K562 (cell line): ENCODE measurements around the gene NLGN2. TPM values are rescaled to one million over a fixed set of nuclear protein-coding genes. Genes with fewer than 3 reads are reported as not detected.
A peak's percentile ranks its signal among the peaks of the same experiment; 100 is the strongest.

ENCODE experiments used
- ATAC-seq: fragments of 200-7000 bp; cut with Tn5 transposase; 3 replicates; pipeline ENCODE4 v1.9.1; 2020; ENCODE audit warnings: moderate library complexity
- BruUV-seq: library from RNA; stranded (reverse); fragments of 400-500 nt; replicated peaks from 2 replicates; lab custom pipeline; 2021; lab: Mats Ljungman, UMichigan
- CTCF ChIA-PET: fragments of 300-600 bp; formaldehyde crosslinking; extraction: SDS; loops from one replicate; lab custom pipeline; 2021; ENCODE audit warnings: low intra/inter-chr PET ratio; lab: Yijun Ruan, JAX
- POLR2A ChIA-PET: fragments of 300-600, 350-650 bp; sonication (Branson Sonifier 250); formaldehyde crosslinking; extraction: SDS; loops from one replicate; lab custom pipeline; 2021; ENCODE audit warnings: antibody characterized with exemption, inconsistent platforms; lab: Yijun Ruan, JAX
- DNase-seq, 4 experiments: peaks; one replicate each; pipeline versions ENCODE4 v3.0.0 to v3.0.0-alpha.2; 2011 to 2018; ENCODE audit warnings: low spot score in 3 of 4, mixed read lengths in 3 of 4; ENCODE audit errors: extremely low read depth in 1 of 4
- FAIRE-seq: peaks from 2 replicates; lab custom pipeline; 2011; peaks lifted over from hg19 to GRCh38; lab: Jason Lieb, UNC
- H2AFZ ChIP-seq: 2 replicates; pipeline ENCODE4 v1.6.0; 2011; ENCODE audit warnings: low read depth, low read length, control low read depth, inconsistent platforms
- H3K27ac ChIP-seq: fragments of 200-600 bp; 3 replicates; pipeline ENCODE4 v1.8.0; 2011; ENCODE audit warnings: low read depth, mild to moderate bottlenecking, control low read depth, inconsistent platforms, low read length, moderate library complexity, mixed read lengths; ENCODE audit errors: extremely low read depth
- H3K27me3 ChIP-seq, 2 experiments: fragments of 300-600 bp in 1 of 2; 2 replicates in 1 of 2; 3 replicates in 1 of 2; pipeline versions ENCODE4 v1.6.0 to v1.8.0; 2011; ENCODE audit warnings: inconsistent platforms in 2 of 2, low read length in 2 of 2, mild to moderate bottlenecking in 1 of 2, mixed read lengths in 1 of 2, moderate library complexity in 1 of 2; ENCODE audit not compliant: control insufficient read depth in 2 of 2, insufficient read depth in 2 of 2
- H3K36me3 ChIP-seq: fragments of 300-600 bp; 3 replicates; pipeline ENCODE4 v1.8.0; 2011; ENCODE audit warnings: mild to moderate bottlenecking, low read length, inconsistent platforms; ENCODE audit not compliant: control insufficient read depth, insufficient read depth
- H3K4me1 ChIP-seq, 2 experiments: fragments of 200-600 bp in 1 of 2; replicated peaks in 1 of 2; 2 replicates in 1 of 2; 3 replicates in 1 of 2; pipeline versions ENCODE4 v1.5.1 to v1.8.0; 2011; ENCODE audit warnings: inconsistent platforms in 2 of 2, low read length in 2 of 2, mild to moderate bottlenecking in 1 of 2, mixed read lengths in 1 of 2, moderate library complexity in 1 of 2; ENCODE audit not compliant: control insufficient read depth in 2 of 2, insufficient read depth in 2 of 2
- H3K4me2 ChIP-seq: 2 replicates; pipeline ENCODE4 v1.6.1; 2011; ENCODE audit warnings: low read length, control low read depth, inconsistent platforms, mixed read lengths; ENCODE audit not compliant: insufficient read depth
- H3K4me3 ChIP-seq: fragments of 200-600 bp; sonication (generic), shearing (Covaris generic); 2 replicates; pipeline ENCODE4 v1.5.1; 2016; ENCODE audit warnings: control low read depth, inconsistent platforms
- H3K79me2 ChIP-seq: fragments of 200-600 bp; 3 replicates; pipeline ENCODE4 v1.8.0; 2011; ENCODE audit warnings: low read length, inconsistent platforms; ENCODE audit not compliant: control insufficient read depth, insufficient read depth
- H3K9ac ChIP-seq, 2 experiments: 2 replicates each; pipeline versions ENCODE4 v1.6.0 to v1.6.1; 2011; ENCODE audit warnings: low read depth in 2 of 2, low read length in 2 of 2, control low read depth in 1 of 2, inconsistent platforms in 1 of 2, mild to moderate bottlenecking in 1 of 2, mixed read lengths in 1 of 2; ENCODE audit not compliant: insufficient read depth in 1 of 2
- H3K9me1 ChIP-seq: one replicate; pipeline ENCODE4 v1.6.0; 2011; ENCODE audit warnings: inconsistent platforms, mild to moderate bottlenecking, low read length, moderate library complexity; ENCODE audit not compliant: control insufficient read depth, insufficient read depth
- H3K9me3 ChIP-seq: replicated peaks from 2 replicates; pipeline ENCODE4 v1.5.1; 2011; ENCODE audit warnings: low read depth, low read length, inconsistent platforms; ENCODE audit not compliant: control insufficient read depth, insufficient read depth
- H4K20me1 ChIP-seq: replicated peaks from 2 replicates; pipeline ENCODE4 v1.6.1; 2011; ENCODE audit warnings: low read length, inconsistent platforms, mixed read lengths; ENCODE audit not compliant: control insufficient read depth, insufficient read depth
- BACH1 ChIP-seq: fragments of 200-800 bp; sonication (Bioruptor generic); IDR thresholded peaks from 2 replicates; pipeline ENCODE4 v1.6.1; 2016; ENCODE audit warnings: missing genetic modification characterization, missing compliant biosample characterization
- BRD4 ChIP-seq: fragments of 200-600 bp; sonication (generic); IDR thresholded peaks from 2 replicates; pipeline ENCODE4 v1.6.1; 2017; ENCODE audit warnings: inconsistent platforms
- CBFA2T2 ChIP-seq: fragments of 450-650 bp; conservative IDR thresholded peaks from 2 replicates; pipeline ENCODE4 v1.6.1; 2017; ENCODE audit warnings: mild to moderate bottlenecking
- E4F1 ChIP-seq: fragments of 250-450 bp; sonication (Bioruptor Pico); IDR thresholded peaks from 2 replicates; pipeline ENCODE4 v1.5.0; 2021; ENCODE audit warnings: mild to moderate bottlenecking, borderline replicate concordance
- HDAC8 ChIP-seq: fragments of 450-650 bp; IDR thresholded peaks from 2 replicates; pipeline ENCODE4 v1.6.1; 2016; ENCODE audit warnings: mild to moderate bottlenecking, missing genetic modification characterization, moderate library complexity, missing compliant biosample characterization
- HMGN3 ChIP-seq: IDR thresholded peaks from 2 replicates; pipeline ENCODE4 v1.6.1; 2011; ENCODE audit warnings: borderline replicate concordance, low read depth, mild to moderate bottlenecking, mixed read lengths, low read length; ENCODE audit not compliant: insufficient read length; ENCODE audit errors: extremely low read depth
- HSF4 ChIP-seq: fragments of 250-450 bp; sonication (Bioruptor Pico); IDR thresholded peaks from 2 replicates; pipeline ENCODE4 v2.1.2; 2022; ENCODE audit warnings: mild to moderate bottlenecking, moderate library complexity, borderline replicate concordance
- ILK ChIP-seq: fragments of 450-650 bp; IDR thresholded peaks from 2 replicates; pipeline ENCODE4 v1.6.1; 2016; ENCODE audit warnings: missing genetic modification characterization, low read depth, mild to moderate bottlenecking, missing compliant biosample characterization, moderate library complexity, borderline replicate concordance
- MCM2 ChIP-seq: fragments of 450-650 bp; IDR thresholded peaks from 2 replicates; pipeline ENCODE4 v1.6.1; 2017; ENCODE audit warnings: low read depth, mild to moderate bottlenecking
- MEIS2 ChIP-seq: fragments of 450-650 bp; IDR thresholded peaks from 2 replicates; pipeline ENCODE4 v1.6.1; 2014; ENCODE audit warnings: mild to moderate bottlenecking; ENCODE audit not compliant: partially characterized antibody
- MIER1 ChIP-seq: fragments of 450-650 bp; IDR thresholded peaks from 2 replicates; pipeline ENCODE4 v1.6.1; 2016; ENCODE audit warnings: antibody characterized with exemption, mild to moderate bottlenecking, low read depth
- NCOA4 ChIP-seq: fragments of 450-650 bp; IDR thresholded peaks from 2 replicates; pipeline ENCODE4 v1.6.1; 2018; ENCODE audit warnings: mild to moderate bottlenecking; ENCODE audit not compliant: partially characterized antibody
- PCBP2 ChIP-seq: fragments of 200-400 bp; formaldehyde crosslinking; IDR thresholded peaks from 2 replicates; pipeline ENCODE4 v1.6.1; 2018; ENCODE audit warnings: low read length, low read depth, mild to moderate bottlenecking, moderate library complexity; ENCODE audit not compliant: poor library complexity, severe bottlenecking
- POLR3A ChIP-seq: IDR thresholded peaks from 2 replicates; pipeline ENCODE4 v1.6.1; 2011; ENCODE audit warnings: borderline replicate concordance, mild to moderate bottlenecking, moderate library complexity; ENCODE audit not compliant: insufficient read length, insufficient read depth; ENCODE audit errors: extremely low read depth
- RBFOX2 ChIP-seq: fragments of 200-400 bp; formaldehyde crosslinking; IDR thresholded peaks from 2 replicates; pipeline ENCODE4 v1.6.1; 2017; ENCODE audit warnings: low read depth, mild to moderate bottlenecking, low read length, moderate library complexity
- RCOR1 ChIP-seq, 2 experiments: IDR thresholded peaks; 2 replicates each; pipeline ENCODE4 v1.6.1; 2012; ENCODE audit warnings: low read depth in 2 of 2, low read length in 2 of 2, borderline replicate concordance in 1 of 2, improper control_type of control experiment in 1 of 2
- THRAP3 ChIP-seq: fragments of 450-650 bp; IDR thresholded peaks from 2 replicates; pipeline ENCODE4 v1.6.1; 2016; ENCODE audit warnings: mild to moderate bottlenecking, inconsistent platforms, borderline replicate concordance
- ZEB2 ChIP-seq: fragments of 450-650 bp; IDR thresholded peaks from 2 replicates; pipeline ENCODE4 v1.6.1; 2016
- WGBS: fragments of 100-300 bp; shearing (Covaris generic); methylation state at CpG from one replicate; pipeline ENCODE4 v1.1.6; 2016; ENCODE audit warnings: low coverage, mixed read lengths; ENCODE audit not compliant: insufficient coverage; ENCODE audit errors: missing lambda C conversion rate; 5-methylcytosine and 5-hydroxymethylcytosine counted together
- in situ Hi-C: fragments of 300-500 bp; cut with MboI; formaldehyde crosslinking; loops from 4 replicates; pipeline ENCODE4 v1.15.0; 2018; ENCODE audit warnings: inconsistent platforms, mixed read lengths
- intact Hi-C: fragments of 100-400 bp; cut with micrococcal nuclease; formaldehyde crosslinking; loops from 2 replicates; pipeline ENCODE4 v1.14.2; 2022
- polyA plus RNA-seq, 8 experiments: library from polyadenylated mRNA; depleted of rRNA in 4 of 8; stranded (reverse) in 5 of 8; unstranded in 3 of 8; fragments of >200 nt; fragmentation: Nextera tagmentation in 2 of 8; fragmentation: Illumina TruSeq in 1 of 8; extraction: Ambion mirVana in 2 of 8; extraction: Trizol in 1 of 8; gene quantifications; 2 replicates each; pipeline versions ENCODE4 v1.2.1 to v1.2.3, GENCODE V29; 2011 to 2014; ENCODE audit warnings: inconsistent platforms in 1 of 8, missing spikeins in 1 of 8
- total RNA-seq, 7 experiments: library from RNA; depleted of rRNA in 6 of 7; stranded (reverse); fragments of >200 nt in 6 of 7; fragmentation: Illumina TruSeq in 2 of 7; extraction: Trizol in 2 of 7; gene quantifications; 2 replicates each; pipeline versions ENCODE4 v1.2.1 to v1.2.3, GENCODE V29; 2011 to 2021; ENCODE audit warnings: low replicate concordance in 1 of 7
- TF ChIP-seq, protein P1 (sequence below): fragments of 450-650 bp; formaldehyde crosslinking; IDR thresholded peaks from 2 replicates; pipeline ENCODE4 v1.4.0; 2022; ENCODE audit warnings: mild to moderate bottlenecking, moderate library complexity

NLGN2 gene
- total and polyA plus RNA-seq, 9 of the 15 experiments (the other 6 are each of a cell fraction or from before 2014, with no cell fraction given): 0.11 to 7.8 (median 0.77) TPM

DNA sequence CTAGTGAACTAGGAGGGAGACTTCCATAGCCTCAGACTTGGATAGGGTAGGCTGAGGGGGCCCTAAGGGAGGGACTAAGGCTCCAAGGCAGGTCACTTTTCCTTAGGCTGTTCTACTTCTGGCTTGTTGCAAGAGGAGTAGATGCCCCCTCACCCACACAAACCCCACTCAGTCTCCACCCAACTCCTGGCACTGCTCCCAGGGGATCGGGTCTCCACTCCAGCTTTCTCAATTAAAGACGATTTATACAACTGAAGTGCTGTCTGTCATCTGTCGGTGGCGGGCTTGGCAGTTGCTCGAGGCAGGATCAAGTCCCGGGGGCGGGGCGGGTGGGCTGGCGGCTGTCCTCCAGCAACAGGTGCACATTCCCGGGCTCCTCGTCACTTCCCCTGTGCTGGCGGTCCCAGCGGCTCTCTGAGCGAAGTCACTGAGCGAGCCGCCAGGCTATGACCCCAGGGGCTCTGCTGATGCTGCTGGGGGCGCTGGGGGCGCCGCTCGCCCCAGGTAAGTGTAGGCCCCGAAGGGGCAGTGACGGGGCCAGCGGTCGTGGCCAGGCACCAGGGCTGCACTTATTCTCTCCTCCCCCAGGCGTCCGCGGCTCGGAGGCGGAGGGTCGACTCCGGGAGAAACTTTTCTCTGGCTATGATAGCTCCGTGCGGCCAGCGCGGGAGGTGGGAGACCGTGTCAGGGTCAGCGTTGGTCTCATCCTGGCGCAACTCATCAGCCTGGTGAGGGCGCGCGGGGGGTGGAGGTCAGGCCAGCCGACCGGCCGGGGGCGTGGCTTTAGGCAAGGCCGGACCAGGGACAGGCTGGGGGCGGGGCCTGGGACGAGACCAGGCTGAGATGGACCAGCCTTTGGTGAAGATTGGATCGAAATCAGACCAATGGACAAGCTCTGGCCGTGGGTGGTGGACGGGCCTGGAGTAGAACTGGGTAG lies 37.3 kb downstream of the NLGN2 start, which contains the start of gene CHRNB1:
TSS of gene CHRNB1 (plus strand) at position 380 of the 937 bp plus-strand sequence. CDS start at position 447, 67 bp downstream.
- H2AFZ ChIP-seq: peak within 1 kb of the TSS; percentile 86
- 10% methylated on average over 22 of the region's 51 CpGs for WGBS
- CTCF ChIA-PET: no interaction called here
- H3K9me1 ChIP-seq: peaks cover 3% of the 10 kb centered on the region
- DNase-seq (peak; percentile 88 to 90 (median 90)), ATAC-seq (peak; percentile 94), FAIRE-seq (peak; percentile 83)
- intact Hi-C loops: no loop called here
- H3K4me2 ChIP-seq: peak within 1 kb of the TSS; percentile 65
- peaks cover 15 to 46% of the 10 kb centered on the region in 2 experiments; a peak in 4 of 5 replicates for H3K4me1 ChIP-seq
- no peaks in the 10 kb centered on the region for H3K9me3 ChIP-seq
- H3K4me3 ChIP-seq: peak within 1 kb of the TSS; percentile 35
- POLR2A ChIA-PET: interaction anchor here (0.6 to 1.7 kb wide), 6 partner anchors 10 to 235 kb away, joined by 3 to 7 read pairs (median 3); partner anchors contain the start of gene POLR2A
- H4K20me1 ChIP-seq: no peaks in the 10 kb centered on the region
- BruUV-seq: no TSS peak
- in situ Hi-C loops: no loop called here
- peak within 1 kb of the TSS; percentile 41 to 89; a peak in 3 of 4 replicates for H3K9ac ChIP-seq
- H3K79me2 ChIP-seq: no peaks in the 10 kb centered on the region
- no peaks in the 10 kb centered on the region for H3K27me3 ChIP-seq
- H3K27ac ChIP-seq: peak within 1 kb of the TSS; percentile 30; the same call in 2 of the 3 replicates
- H3K36me3 ChIP-seq: no peaks in the 10 kb centered on the region
- peak; percentile 67 for TF ChIP-seq RBFOX2
- no peak for TF ChIP-seq PCBP2
- TF ChIP-seq E4F1 (CRISPR knock-in tag): no peak
- TF ChIP-seq MEIS2: no peak
- no peak for TF ChIP-seq MCM2
- TF ChIP-seq THRAP3: no peak
- TF ChIP-seq, protein P1, sequence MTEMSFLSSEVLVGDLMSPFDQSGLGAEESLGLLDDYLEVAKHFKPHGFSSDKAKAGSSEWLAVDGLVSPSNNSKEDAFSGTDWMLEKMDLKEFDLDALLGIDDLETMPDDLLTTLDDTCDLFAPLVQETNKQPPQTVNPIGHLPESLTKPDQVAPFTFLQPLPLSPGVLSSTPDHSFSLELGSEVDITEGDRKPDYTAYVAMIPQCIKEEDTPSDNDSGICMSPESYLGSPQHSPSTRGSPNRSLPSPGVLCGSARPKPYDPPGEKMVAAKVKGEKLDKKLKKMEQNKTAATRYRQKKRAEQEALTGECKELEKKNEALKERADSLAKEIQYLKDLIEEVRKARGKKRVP (CRISPR knock-in tag): no peak
- no peak for TF ChIP-seq CBFA2T2
- TF ChIP-seq HSF4 (CRISPR knock-in tag): no peak
- TF ChIP-seq POLR3A: no peak
- TF ChIP-seq RCOR1 (IDR thresholded peaks at IDR 0.05; ENCODE audit: borderline replicate concordance in 1 of 2, low read depth in 2 of 2, low read length in 2 of 2): peak in 1 of 2 experiments; percentile 39; a peak in 1 of 4 replicates
- TF ChIP-seq HDAC8 (tag): no peak
- peak; percentile 35 for TF ChIP-seq HMGN3
- TF ChIP-seq MIER1: no peak
- TF ChIP-seq BACH1: no peak
- no peak for TF ChIP-seq NCOA4
- TF ChIP-seq BRD4: no peak
- no peak for TF ChIP-seq ZEB2
- TF ChIP-seq ILK (tag): no peak
